ENCODE results near the gene APOA1. TPM values are rescaled to one million over a fixed set of nuclear protein-coding genes. Genes with fewer than 3 reads are reported as not detected.

Gene APOA1
- total RNA-seq, 4 donors from 2014 or later: 1.2 to 11.6 (median 2.9) TPM; not detected in 1

DNA sequence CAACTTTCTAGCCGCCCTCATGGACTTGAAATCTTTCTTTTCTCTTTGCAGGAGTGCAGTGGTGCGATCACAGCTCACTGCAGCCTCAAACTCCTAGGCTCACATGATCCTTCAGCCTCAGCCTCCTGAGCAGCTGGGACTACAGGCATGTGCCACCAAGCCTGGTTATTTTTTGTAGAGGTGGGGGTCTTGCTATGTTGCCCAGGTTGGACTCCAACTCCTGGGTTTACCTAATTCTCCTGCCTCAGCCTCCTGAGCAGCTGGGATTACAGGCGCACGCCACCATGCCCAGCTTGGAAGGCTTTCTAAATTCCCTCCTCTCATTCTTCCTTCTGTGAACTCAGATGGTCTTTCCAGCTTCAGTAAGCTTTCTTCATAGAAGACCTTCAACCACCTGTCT is 4.7 kb upstream of the APOA1 start:
- Histone ChIP-seq H3K4me1 (no peaks in the 10 kb centered on the region), H3K9me3 (no peaks in the 10 kb centered on the region), H3K27ac (no peak overlapping the region), H3K36me3 (peaks cover 34% of the 10 kb centered on the region), H3K27me3 (no peaks in the 10 kb centered on the region), H3K4me3 (no peak overlapping the region)
- TF ChIP-seq EP300 (IDR thresholded peaks at IDR 0.05): no peak
- TF ChIP-seq POLR2AphosphoS5 (IDR thresholded peaks at IDR 0.05): no peak
- no peak for TF ChIP-seq POLR2A (IDR thresholded peaks at IDR 0.05)
- TF ChIP-seq, protein P1, sequence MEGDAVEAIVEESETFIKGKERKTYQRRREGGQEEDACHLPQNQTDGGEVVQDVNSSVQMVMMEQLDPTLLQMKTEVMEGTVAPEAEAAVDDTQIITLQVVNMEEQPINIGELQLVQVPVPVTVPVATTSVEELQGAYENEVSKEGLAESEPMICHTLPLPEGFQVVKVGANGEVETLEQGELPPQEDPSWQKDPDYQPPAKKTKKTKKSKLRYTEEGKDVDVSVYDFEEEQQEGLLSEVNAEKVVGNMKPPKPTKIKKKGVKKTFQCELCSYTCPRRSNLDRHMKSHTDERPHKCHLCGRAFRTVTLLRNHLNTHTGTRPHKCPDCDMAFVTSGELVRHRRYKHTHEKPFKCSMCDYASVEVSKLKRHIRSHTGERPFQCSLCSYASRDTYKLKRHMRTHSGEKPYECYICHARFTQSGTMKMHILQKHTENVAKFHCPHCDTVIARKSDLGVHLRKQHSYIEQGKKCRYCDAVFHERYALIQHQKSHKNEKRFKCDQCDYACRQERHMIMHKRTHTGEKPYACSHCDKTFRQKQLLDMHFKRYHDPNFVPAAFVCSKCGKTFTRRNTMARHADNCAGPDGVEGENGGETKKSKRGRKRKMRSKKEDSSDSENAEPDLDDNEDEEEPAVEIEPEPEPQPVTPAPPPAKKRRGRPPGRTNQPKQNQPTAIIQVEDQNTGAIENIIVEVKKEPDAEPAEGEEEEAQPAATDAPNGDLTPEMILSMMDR (IDR thresholded peaks at IDR 0.05): no peak
- WGBS: 99% methylated on average over 4 of the region's 4 CpGs
- peak in 1 of 2 donors; percentile 14 for DNase-seq (ENCODE audit: low spot score in 2 of 2)

DNA sequence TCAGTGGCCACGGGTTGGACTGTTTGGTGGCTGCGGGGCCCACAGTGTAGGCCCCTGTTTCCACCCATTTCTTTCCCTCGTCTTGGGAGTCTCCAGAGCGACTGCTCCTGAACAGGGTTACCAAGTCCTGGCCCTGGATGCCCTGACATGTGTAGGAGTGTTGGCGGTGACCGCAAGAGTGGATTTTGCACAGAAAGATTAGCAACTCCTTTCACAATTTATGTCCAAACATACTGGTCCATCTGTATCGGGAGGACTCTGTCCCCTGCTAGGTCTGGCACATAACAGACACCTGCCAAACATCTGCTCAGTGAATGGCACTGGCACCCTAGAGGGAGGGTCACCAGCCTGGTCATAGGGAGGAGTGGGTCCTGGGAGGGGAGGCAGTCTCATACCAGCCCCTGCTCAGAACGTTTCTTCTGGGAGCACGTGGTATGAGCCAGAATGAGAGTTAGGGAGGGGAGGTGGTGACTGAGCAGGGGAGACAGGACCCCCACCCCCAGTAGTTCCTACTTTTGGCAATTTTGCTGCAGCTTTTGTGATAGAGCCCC is 3.4 kb upstream of the APOA1 start:
- 69% methylated on average over 8 of the region's 9 CpGs for WGBS
- TF ChIP-seq EP300 (IDR thresholded peaks at IDR 0.05): no peak
- TF ChIP-seq, protein P1 (IDR thresholded peaks at IDR 0.05): no peak
- no peak for TF ChIP-seq POLR2AphosphoS5 (IDR thresholded peaks at IDR 0.05)
- no peak for TF ChIP-seq POLR2A (IDR thresholded peaks at IDR 0.05)
- no peak overlapping the region for H3K27ac ChIP-seq
- H3K4me3 ChIP-seq: no peak overlapping the region
- H3K4me1 ChIP-seq: peaks cover 6% of the 10 kb centered on the region
- H3K36me3 ChIP-seq: peaks cover 21% of the 10 kb centered on the region
- no peaks in the 10 kb centered on the region for H3K27me3 ChIP-seq
- no peaks in the 10 kb centered on the region for H3K9me3 ChIP-seq
- DNase-seq (ENCODE audit: low spot score in 2 of 2): peak in 1 of 2 donors; percentile 37

DNA sequence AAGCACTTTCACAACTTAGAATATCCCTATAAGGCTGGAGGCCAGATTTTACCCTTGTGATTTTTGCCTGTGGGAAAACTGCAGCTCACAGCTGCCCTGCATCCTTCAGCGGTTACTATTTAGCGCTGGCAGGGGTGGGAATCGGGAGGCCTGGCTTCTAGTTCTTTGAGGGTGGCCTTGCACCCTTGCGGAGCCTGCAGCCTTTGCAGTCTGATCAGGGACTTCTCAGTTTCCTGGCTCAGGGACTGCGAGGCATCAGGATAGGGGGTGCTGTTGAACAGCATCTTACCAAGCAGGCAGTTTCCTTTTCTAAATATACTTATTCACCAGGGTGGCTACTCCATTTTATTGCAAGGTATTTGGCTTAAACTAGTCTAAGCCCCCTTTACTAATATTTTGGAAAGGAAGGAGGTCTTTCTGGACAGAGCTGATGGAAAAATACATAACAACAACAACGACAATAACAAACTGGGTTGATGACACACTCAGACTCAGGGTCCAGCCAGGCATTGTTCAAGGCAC is 2.9 kb upstream of the APOA1 start:
- DNase-seq (ENCODE audit: low spot score in 2 of 2): peak in 1 of 2 donors; percentile 19
- Histone ChIP-seq H3K27ac (no peak overlapping the region), H3K9me3 (no peaks in the 10 kb centered on the region), H3K36me3 (peaks cover 16% of the 10 kb centered on the region), H3K4me1 (peaks cover 11% of the 10 kb centered on the region), H3K27me3 (no peaks in the 10 kb centered on the region), H3K4me3 (no peak overlapping the region)
- 60% methylated on average over 6 of the region's 6 CpGs for WGBS
- no peak for TF ChIP-seq POLR2A (IDR thresholded peaks at IDR 0.05)
- TF ChIP-seq, protein P1 (IDR thresholded peaks at IDR 0.05): no peak
- TF ChIP-seq EP300 (IDR thresholded peaks at IDR 0.05): no peak
- no peak for TF ChIP-seq POLR2AphosphoS5 (IDR thresholded peaks at IDR 0.05)

DNA sequence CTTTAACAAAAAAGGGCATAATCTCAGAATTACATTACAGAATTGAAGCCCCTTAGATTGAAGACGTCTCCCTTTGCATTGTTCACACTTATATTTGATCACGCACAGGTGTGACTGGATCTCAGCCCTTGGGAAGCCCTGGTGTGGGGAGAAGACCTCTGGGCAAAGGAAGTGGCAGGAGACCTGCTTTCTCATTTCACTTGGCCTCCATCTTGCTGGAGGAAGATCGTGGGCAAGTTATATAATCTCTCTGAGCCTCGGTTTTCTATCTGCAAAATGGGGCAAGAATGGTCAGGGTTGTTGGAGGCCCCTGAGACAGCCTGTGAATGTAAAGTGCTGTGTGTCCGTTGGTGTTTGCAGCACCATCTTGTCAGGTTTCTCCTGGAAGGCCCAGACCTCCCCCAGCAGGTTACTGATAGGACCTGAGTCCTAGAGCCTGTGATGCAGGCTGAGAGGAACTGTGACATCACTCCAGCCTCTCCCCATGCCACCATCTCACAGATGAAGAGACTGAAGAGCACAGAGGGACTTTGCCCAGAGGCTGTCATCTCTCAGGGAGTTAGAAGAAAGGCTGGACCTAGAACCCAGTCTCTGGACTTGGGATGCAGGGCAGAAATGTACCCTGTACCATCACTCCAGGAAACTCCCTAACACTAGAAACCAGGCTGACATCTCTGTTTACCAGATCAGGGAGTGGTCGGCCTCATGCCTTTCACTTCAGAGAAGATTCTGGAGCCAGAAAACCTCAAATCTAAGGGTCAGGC is 1.1 kb upstream of the APOA1 start:
- Histone ChIP-seq H3K4me1 (peaks cover 13% of the 10 kb centered on the region), H3K27me3 (no peaks in the 10 kb centered on the region), H3K27ac (no peak overlapping the region), H3K4me3 (no peak overlapping the region), H3K36me3 (peaks cover 2% of the 10 kb centered on the region), H3K9me3 (no peaks in the 10 kb centered on the region)
- 88% methylated on average over 6 of the region's 6 CpGs for WGBS
- no peak for DNase-seq (ENCODE audit: low spot score in 2 of 2)
- TF ChIP-seq POLR2AphosphoS5 (IDR thresholded peaks at IDR 0.05) (no peak), POLR2A (IDR thresholded peaks at IDR 0.05) (no peak), EP300 (IDR thresholded peaks at IDR 0.05) (no peak)
- TF ChIP-seq, protein P1 (IDR thresholded peaks at IDR 0.05): no peak

GRCh38 chr11:116836632-116836991 is 810 bp downstream of the APOA1 start:
- no peak overlapping the region for H3K27ac ChIP-seq
- TF ChIP-seq POLR2A (IDR thresholded peaks at IDR 0.05) (no peak), POLR2AphosphoS5 (IDR thresholded peaks at IDR 0.05) (no peak), EP300 (IDR thresholded peaks at IDR 0.05) (no peak)
- TF ChIP-seq, protein P1 (IDR thresholded peaks at IDR 0.05): no peak

More at GRCh38 chr11:116836632-116836991, 810 bp downstream of the APOA1 start:
- peaks cover 13% of the 10 kb centered on the region for H3K4me1 ChIP-seq
- no peaks in the 10 kb centered on the region for H3K27me3 ChIP-seq
- DNase-seq (ENCODE audit: low spot score in 2 of 2): no peak
- H3K36me3 ChIP-seq: no peaks in the 10 kb centered on the region
- WGBS: 87% methylated on average over 7 of the region's 7 CpGs
- H3K4me3 ChIP-seq: no peak overlapping the region
- no peaks in the 10 kb centered on the region for H3K9me3 ChIP-seq
